ACHN (cell line): ENCODE data around the gene NDUFV1.
A peak's percentile ranks its signal among the peaks of the same experiment; 100 is the strongest.
"Not testable (repeated sequence)": the region's sequence is repeated elsewhere in the genome, so short reads cannot be mapped to it uniquely, and the experiment has no call there.

Experiments used
- DNase-seq: peaks from one replicate; pipeline ENCODE4 v3.0.0-alpha.2; 2015
- in situ Hi-C: cut with HindIII; loops from 2 replicates; pipeline ENCODE4 v1.10.0; 2017; ENCODE audit warnings: low sequenced_read_pairs, low pct_ligation_motif_present, low pct_unique_long_range_greater_than_20kb

Gene NDUFV1

GRCh38 chr11:67619683-67620618, 13.2 kb downstream of the NDUFV1 start:
- DNase-seq, in situ Hi-C loops: not testable (repeated sequence)

GRCh38 chr11:67620621-67621020, 13.9 kb downstream of the NDUFV1 start:
- DNase-seq, in situ Hi-C loops: not testable (repeated sequence)

GRCh38 chr11:67621928-67622327, 15.2 kb downstream of the NDUFV1 start:
- DNase-seq, in situ Hi-C loops: not testable (repeated sequence)

- in situ Hi-C loops, DNase-seq: not testable (repeated sequence)
Observed at GRCh38 chr11:67622905-67623304, 16.2 kb downstream of the NDUFV1 start.

- DNase-seq, in situ Hi-C loops: not testable (repeated sequence)
Observed at GRCh38 chr11:67623795-67624194, 17.1 kb downstream of the NDUFV1 start.

GRCh38 chr11:67626131-67626833, 19.5 kb downstream of the NDUFV1 start:
- DNase-seq, in situ Hi-C loops: not testable (repeated sequence)

- in situ Hi-C loops: no loop called here
- no peak for DNase-seq
Observed at GRCh38 chr11:67626970-67627369, 20.2 kb downstream of the NDUFV1 start.

- in situ Hi-C loops: no loop called here
- no peak for DNase-seq
Observed at GRCh38 chr11:67627441-67627811, 20.7 kb downstream of the NDUFV1 start.

- in situ Hi-C loops: no loop called here
- DNase-seq: no peak
Observed at GRCh38 chr11:67627812-67628624, 21.3 kb downstream of the NDUFV1 start.

GRCh38 chr11:67628710-67629385, 22.1 kb downstream of the NDUFV1 start:
- no peak for DNase-seq
- in situ Hi-C loops: no loop called here

- DNase-seq: peak; percentile 74
- in situ Hi-C loops: no loop called here
Observed at GRCh38 chr11:67629386-67630227, 22.9 kb downstream of the NDUFV1 start, which contains the start of gene NUDT8. TSS of gene NUDT8 (minus strand) at chr11:67629937. CDS start at chr11:67629911, 26 bp downstream.

GRCh38 chr11:67630228-67630942, 23.6 kb downstream of the NDUFV1 start:
- in situ Hi-C loops: no loop called here
- peak; percentile 94 for DNase-seq

- DNase-seq: no peak
- in situ Hi-C loops: no loop called here
Observed at GRCh38 chr11:67630943-67631331, 24.2 kb downstream of the NDUFV1 start.

GRCh38 chr11:67631411-67631810, 24.7 kb downstream of the NDUFV1 start:
- no peak for DNase-seq
- in situ Hi-C loops: no loop called here

- in situ Hi-C loops: no loop called here
- no peak for DNase-seq
Observed at GRCh38 chr11:67631853-67632174, 25.1 kb downstream of the NDUFV1 start.

- in situ Hi-C loops: no loop called here
- DNase-seq: no peak
Observed at GRCh38 chr11:67632175-67632981, 25.6 kb downstream of the NDUFV1 start.
